Activated T-cell treated with anti-CD3 and anti-CD28 coated beads, Interleukin-2, amount 50 U/mL, for 24 hours (primary cell): Measurements from ENCODE around the gene PSME1.

Experiments used
- DNase-seq: peaks from one replicate; pipeline ENCODE4 v3.0.0-alpha.2; 2020
- H3K27ac Mint-ChIP-seq: 2 replicates; pipeline ENCODE4 v1.8.0; 2020; ENCODE audit warnings: mild to moderate bottlenecking, mixed read lengths
- H3K27me3 Mint-ChIP-seq: 2 replicates; pipeline ENCODE4 v1.8.0; 2020; ENCODE audit warnings: mixed read lengths
- H3K36me3 Mint-ChIP-seq: 2 replicates; pipeline ENCODE4 v1.8.0; 2020; ENCODE audit warnings: low read depth, mixed read lengths
- H3K4me1 Mint-ChIP-seq: 2 replicates; pipeline ENCODE4 v1.8.0; 2020; ENCODE audit warnings: low read depth, mixed read lengths
- H3K4me3 Mint-ChIP-seq: 2 replicates; pipeline ENCODE4 v1.8.0; 2020; ENCODE audit warnings: mild to moderate bottlenecking, moderate library complexity, mixed read lengths
- H3K9me3 Mint-ChIP-seq: 2 replicates; pipeline ENCODE4 v1.8.0; 2020; ENCODE audit warnings: mixed read lengths

The PSME1 gene

GRCh38 chr14:24135834-24136683 is at the start of gene PSME1:
Gene PSME1 (plus strand): TSS chr14:24136194. CDS start chr14:24136263, 69 bp downstream.
- Mint-ChIP-seq H3K9me3 (no peaks in the 10 kb centered on the region), H3K36me3 (peaks cover 44% of the 10 kb centered on the region)

GRCh38 chr14:24087004-24087403 is 49.0 kb upstream of the PSME1 start:
- Mint-ChIP-seq H3K27me3 (no peaks in the 10 kb centered on the region), H3K4me1 (peaks cover 8% of the 10 kb centered on the region), H3K27ac (no peak overlapping the region), H3K9me3 (no peaks in the 10 kb centered on the region), H3K36me3 (no peaks in the 10 kb centered on the region), H3K4me3 (no peak overlapping the region)
- no peak for DNase-seq

More at GRCh38 chr14:24135834-24136683, at the start of gene PSME1:
- Mint-ChIP-seq H3K4me1 (peaks cover 58% of the 10 kb centered on the region), H3K27ac (peak within 1 kb of the TSS; percentile 94), H3K27me3 (no peaks in the 10 kb centered on the region), H3K4me3 (peak within 1 kb of the TSS; percentile 93)
- DNase-seq: peak; percentile 98

- H3K4me3 Mint-ChIP-seq: no peak overlapping the region
- no peaks in the 10 kb centered on the region for H3K27me3 Mint-ChIP-seq
- peaks cover 8% of the 10 kb centered on the region for H3K4me1 Mint-ChIP-seq
- no peak for DNase-seq
- no peak overlapping the region for H3K27ac Mint-ChIP-seq
- no peaks in the 10 kb centered on the region for H3K36me3 Mint-ChIP-seq
- no peaks in the 10 kb centered on the region for H3K9me3 Mint-ChIP-seq
Observed at GRCh38 chr14:24088095-24088494, 47.9 kb upstream of the PSME1 start.

- Mint-ChIP-seq H3K36me3 (peaks cover 5% of the 10 kb centered on the region), H3K9me3 (no peaks in the 10 kb centered on the region), H3K4me1 (peaks cover 16% of the 10 kb centered on the region), H3K27ac (no peak overlapping the region), H3K27me3 (no peaks in the 10 kb centered on the region), H3K4me3 (no peak overlapping the region)
- no peak for DNase-seq
Observed at GRCh38 chr14:24089890-24090289, 46.1 kb upstream of the PSME1 start.

GRCh38 chr14:24092110-24092504 is 43.9 kb upstream of the PSME1 start:
- Mint-ChIP-seq H3K36me3 (peaks cover 24% of the 10 kb centered on the region), H3K27me3 (no peaks in the 10 kb centered on the region), H3K27ac (peak overlapping the region; percentile 97), H3K4me3 (no peak overlapping the region), H3K9me3 (no peaks in the 10 kb centered on the region), H3K4me1 (peaks cover 31% of the 10 kb centered on the region)
- no peak for DNase-seq

- Mint-ChIP-seq H3K36me3 (peaks cover 27% of the 10 kb centered on the region), H3K27me3 (no peaks in the 10 kb centered on the region), H3K4me1 (peaks cover 31% of the 10 kb centered on the region), H3K4me3 (peak overlapping the region; percentile 95), H3K9me3 (no peaks in the 10 kb centered on the region), H3K27ac (peak overlapping the region; percentile 97)
- no peak for DNase-seq
Observed at GRCh38 chr14:24092505-24093206, 43.3 kb upstream of the PSME1 start.

- peak overlapping the region; percentile 95 for H3K4me3 Mint-ChIP-seq
- H3K9me3 Mint-ChIP-seq: no peaks in the 10 kb centered on the region
- H3K4me1 Mint-ChIP-seq: peaks cover 31% of the 10 kb centered on the region
- DNase-seq: peak; percentile 30
- H3K27ac Mint-ChIP-seq: peak overlapping the region; percentile 97
- peaks cover 34% of the 10 kb centered on the region for H3K36me3 Mint-ChIP-seq
- H3K27me3 Mint-ChIP-seq: no peaks in the 10 kb centered on the region
Observed at GRCh38 chr14:24093207-24093900, 42.6 kb upstream of the PSME1 start.

GRCh38 chr14:24093901-24094840 is 41.8 kb upstream of the PSME1 start, which contains the start of gene PCK2:
Gene PCK2 (plus strand): TSS chr14:24094311. CDS start chr14:24094406, 95 bp downstream.
- peaks cover 31% of the 10 kb centered on the region for H3K4me1 Mint-ChIP-seq
- peak within 1 kb of the TSS; percentile 97 for H3K27ac Mint-ChIP-seq
- no peaks in the 10 kb centered on the region for H3K9me3 Mint-ChIP-seq
- peak; percentile 91 for DNase-seq
- H3K36me3 Mint-ChIP-seq: peaks cover 42% of the 10 kb centered on the region
- no peaks in the 10 kb centered on the region for H3K27me3 Mint-ChIP-seq
- peak within 1 kb of the TSS; percentile 95 for H3K4me3 Mint-ChIP-seq

GRCh38 chr14:24094841-24095270 is 41.1 kb upstream of the PSME1 start:
- peaks cover 30% of the 10 kb centered on the region for H3K4me1 Mint-ChIP-seq
- H3K36me3 Mint-ChIP-seq: peaks cover 49% of the 10 kb centered on the region
- no peak for DNase-seq
- H3K4me3 Mint-ChIP-seq: peak overlapping the region; percentile 95
- H3K9me3 Mint-ChIP-seq: no peaks in the 10 kb centered on the region
- peak overlapping the region; percentile 97 for H3K27ac Mint-ChIP-seq
- no peaks in the 10 kb centered on the region for H3K27me3 Mint-ChIP-seq

- Mint-ChIP-seq H3K27me3 (no peaks in the 10 kb centered on the region), H3K36me3 (peaks cover 55% of the 10 kb centered on the region), H3K9me3 (no peaks in the 10 kb centered on the region), H3K4me3 (peak overlapping the region; percentile 95), H3K27ac (peak overlapping the region; percentile 97), H3K4me1 (peaks cover 28% of the 10 kb centered on the region)
- peak; percentile 76 for DNase-seq
Observed at GRCh38 chr14:24095271-24096068, 40.5 kb upstream of the PSME1 start.

GRCh38 chr14:24096545-24097181 is 39.3 kb upstream of the PSME1 start:
- Mint-ChIP-seq H3K36me3 (peaks cover 67% of the 10 kb centered on the region), H3K27me3 (no peaks in the 10 kb centered on the region), H3K4me1 (peaks cover 26% of the 10 kb centered on the region), H3K27ac (peak overlapping the region; percentile 57), H3K4me3 (peak overlapping the region; percentile 45), H3K9me3 (no peaks in the 10 kb centered on the region)
- no peak for DNase-seq

- Mint-ChIP-seq H3K4me1 (peaks cover 20% of the 10 kb centered on the region), H3K4me3 (no peak overlapping the region), H3K27ac (peak overlapping the region; percentile 44), H3K36me3 (peaks cover 80% of the 10 kb centered on the region), H3K27me3 (no peaks in the 10 kb centered on the region), H3K9me3 (no peaks in the 10 kb centered on the region)
- no peak for DNase-seq
Observed at GRCh38 chr14:24098229-24098926, 37.6 kb upstream of the PSME1 start.
